BJ (cell line): ENCODE measurements around the gene PRR36. TPM values are rescaled to one million over a fixed set of nuclear protein-coding genes. Genes with fewer than 3 reads are reported as not detected.

Experiments
- CTCF ChIA-PET: fragments of 350-600 bp; formaldehyde crosslinking; extraction: SDS; loops from one replicate; lab custom pipeline; 2021; ENCODE audit warnings: antibody characterized with exemption, inconsistent platforms; lab: Yijun Ruan, JAX
- POLR2A ChIA-PET: fragments of 300-600 bp; sonication (Branson Sonifier 250); formaldehyde crosslinking; extraction: SDS; loops from one replicate; lab custom pipeline; 2021; ENCODE audit warnings: antibody characterized with exemption; lab: Charles Lee
- DNase-seq: peaks from one replicate; pipeline ENCODE4 v3.0.0-alpha.2; 2011; ENCODE audit warnings: low read depth
- H3K27me3 ChIP-seq: 2 replicates; pipeline ENCODE4 v1.6.0; 2011; ENCODE audit warnings: low read length; ENCODE audit not compliant: control insufficient read depth, insufficient read depth
- H3K36me3 ChIP-seq: 2 replicates; pipeline ENCODE4 v1.5.1; 2011; ENCODE audit warnings: low read length; ENCODE audit not compliant: control insufficient read depth, insufficient read depth
- H3K4me3 ChIP-seq: 2 replicates; pipeline ENCODE4 v1.5.1; 2011; ENCODE audit warnings: low read depth, mild to moderate bottlenecking, control low read depth, low read length
- CTCF ChIP-seq: IDR thresholded peaks from 2 replicates; pipeline ENCODE4 v1.5.1; 2011; ENCODE audit warnings: low read depth, mild to moderate bottlenecking, control low read depth, inconsistent platforms, low read length, moderate library complexity; ENCODE audit not compliant: insufficient read depth
- polyA plus RNA-seq: library from polyadenylated mRNA; depleted of rRNA; stranded (reverse); fragments of >200 nt; gene quantifications from 2 replicates; pipeline ENCODE4 v1.2.3, GENCODE V29; 2011

The PRR36 gene
- polyA plus RNA-seq, 1 experiment, result not detected

DNA sequence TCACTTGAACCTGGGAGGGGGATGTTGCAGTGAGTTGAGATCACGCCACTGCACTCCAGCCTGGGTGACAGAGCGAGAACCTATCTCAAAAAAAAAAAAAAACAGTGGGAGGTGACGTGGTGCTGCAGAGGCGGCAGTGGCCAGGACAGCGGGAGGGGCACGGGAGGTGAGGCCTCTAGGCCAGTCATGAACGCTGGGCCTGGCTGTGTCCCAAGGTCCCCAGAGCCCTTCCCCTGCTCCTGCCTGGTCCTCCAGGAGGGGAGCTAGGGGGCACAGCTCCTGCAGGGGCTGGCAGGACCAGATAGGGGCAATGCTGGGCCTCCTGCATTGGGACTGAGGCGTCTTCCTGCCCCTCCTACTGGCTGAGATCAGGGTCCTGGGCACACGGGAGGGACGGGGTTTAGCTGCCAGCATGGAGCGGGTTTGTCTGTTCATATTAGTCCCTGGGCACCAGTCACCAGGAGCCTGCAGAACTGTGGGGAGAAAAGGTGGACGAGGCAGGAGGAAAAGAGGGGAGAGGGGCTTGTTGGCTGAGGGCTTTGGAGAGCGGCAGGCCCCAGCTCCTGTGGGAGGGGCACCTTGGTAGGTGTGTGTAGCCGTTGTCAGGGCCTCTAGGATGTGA lies 34.0 kb upstream of the PRR36 start:
- ChIA-PET POLR2A (no interaction called here), CTCF (interaction anchor here (1.1 to 2.2 kb wide), 3 partner anchors 8 to 10 kb away, joined by 3 to 9 read pairs (median 3); no protein-coding TSS in a partner anchor)
- Histone ChIP-seq H3K27me3 (no peaks in the 10 kb centered on the region), H3K4me3 (no peak overlapping the region), H3K36me3 (peaks cover 19% of the 10 kb centered on the region)
- no peak for TF ChIP-seq CTCF
- no peak for DNase-seq

DNA sequence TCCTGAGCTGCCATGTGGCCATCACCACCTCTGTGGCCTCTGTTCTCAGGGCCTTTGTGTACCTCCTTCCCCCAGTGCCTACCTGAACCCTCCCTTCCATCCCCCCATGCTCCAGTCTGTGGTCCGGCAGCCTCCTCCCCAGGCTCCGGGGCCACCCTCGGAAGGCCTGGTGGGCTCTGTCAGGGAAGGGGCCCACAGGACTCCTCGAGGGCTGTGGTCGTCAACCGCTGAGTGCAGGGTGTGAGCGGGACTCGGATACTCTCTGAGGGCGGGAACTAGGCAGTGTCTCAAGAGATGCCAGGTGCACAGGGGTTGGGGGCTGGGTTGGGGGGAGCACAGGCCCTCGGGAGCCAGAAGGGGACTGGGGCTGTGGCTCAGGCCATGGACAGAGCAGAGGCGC lies 33.4 kb upstream of the PRR36 start:
- no peak for DNase-seq
- Histone ChIP-seq H3K27me3 (no peaks in the 10 kb centered on the region), H3K36me3 (peaks cover 17% of the 10 kb centered on the region), H3K4me3 (no peak overlapping the region)
- CTCF ChIA-PET, result interaction anchor here (1.1 to 1.3 kb wide), 2 partner anchors 8 to 9 kb away, joined by 3 read pairs; no protein-coding TSS in a partner anchor
- TF ChIP-seq CTCF, result no peak
- POLR2A ChIA-PET, result no interaction called here

GRCh38 chr19:7907122-7907521 lies 32.9 kb upstream of the PRR36 start:
- no peak for DNase-seq
- Histone ChIP-seq H3K27me3 (no peaks in the 10 kb centered on the region), H3K36me3 (peaks cover 15% of the 10 kb centered on the region), H3K4me3 (no peak overlapping the region)
- CTCF ChIA-PET, result interaction anchor here (1.3 kb wide), 1 partner anchor 9 kb away, joined by 3 read pairs; no protein-coding TSS in a partner anchor
- no peak for TF ChIP-seq CTCF
- POLR2A ChIA-PET, result no interaction called here

DNA sequence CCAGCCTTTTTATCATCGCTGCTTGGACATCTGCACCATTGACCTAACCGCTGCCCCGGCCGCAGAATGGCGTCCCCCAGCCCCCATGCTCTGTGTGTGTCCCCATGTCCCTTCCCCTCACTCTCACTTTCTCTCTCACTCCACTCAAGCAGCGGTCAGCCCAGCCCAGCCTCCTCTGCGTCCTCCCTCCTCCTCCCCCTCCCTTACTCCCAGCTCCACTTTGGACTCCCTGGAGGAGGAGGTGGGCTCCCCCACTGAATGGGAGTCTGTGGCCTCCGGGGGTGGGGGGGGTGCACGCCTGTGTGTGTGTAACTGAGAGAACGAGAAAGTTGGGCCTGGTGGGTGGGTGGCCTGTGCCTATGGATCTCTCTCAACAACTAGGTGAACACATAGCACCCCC lies 31.7 kb upstream of the PRR36 start:
- DNase-seq, result no peak
- POLR2A ChIA-PET, result no interaction called here
- no peaks in the 10 kb centered on the region for H3K27me3 ChIP-seq
- CTCF ChIA-PET, result interaction anchor here (1.4 kb wide), 1 partner anchor 37 kb away, joined by 3 read pairs; no protein-coding TSS in a partner anchor
- peaks cover 14% of the 10 kb centered on the region for H3K36me3 ChIP-seq
- no peak for TF ChIP-seq CTCF
- H3K4me3 ChIP-seq, result no peak overlapping the region

GRCh38 chr19:7905268-7905667 lies 31.1 kb upstream of the PRR36 start:
- H3K36me3 ChIP-seq, result peaks cover 12% of the 10 kb centered on the region
- DNase-seq, result no peak
- ChIA-PET POLR2A (no interaction called here), CTCF (interaction anchor here (1.4 kb wide), 1 partner anchor 36 kb away, joined by 3 read pairs; no protein-coding TSS in a partner anchor)
- no peak overlapping the region; the same call in 1 of the 2 replicates for H3K4me3 ChIP-seq
- H3K27me3 ChIP-seq, result no peaks in the 10 kb centered on the region
- no peak for TF ChIP-seq CTCF
